ENCODE data around the gene CCDC85A.

CCDC85A gene

DNA sequence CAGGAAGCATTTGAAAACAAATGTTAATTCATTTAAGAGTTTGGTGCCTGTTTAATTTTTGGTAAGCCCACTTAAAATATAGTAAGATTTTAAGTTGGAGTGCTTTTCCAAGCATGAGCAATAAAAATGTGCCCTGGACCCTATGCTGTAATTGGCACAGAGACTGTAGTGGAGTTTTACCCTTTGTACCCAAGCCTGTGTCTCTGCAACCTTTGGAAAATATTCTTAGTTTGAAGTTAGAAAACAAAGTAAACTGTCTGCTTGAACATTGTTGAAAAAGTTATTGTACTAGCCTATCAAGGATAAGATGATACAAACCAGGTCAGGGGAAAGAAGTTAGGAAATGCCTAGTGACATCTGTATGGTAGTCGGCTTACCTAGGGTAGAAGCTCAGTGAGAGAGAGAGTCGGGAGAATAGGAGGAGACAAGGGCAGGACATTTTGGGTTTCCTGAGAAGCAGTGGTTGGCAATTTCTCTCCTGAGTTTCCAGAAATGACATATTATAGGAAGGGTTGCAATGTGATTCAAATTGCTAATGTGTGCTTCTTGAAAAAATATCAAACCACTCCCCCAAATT lies 66.5 kb downstream of the CCDC85A start:
- Histone ChIP-seq H3K4me3 (ENCODE audit: low read length) (no peak overlapping the region), H3K36me3 (ENCODE audit: control insufficient read depth, insufficient read depth, low read length) (no peaks in the 10 kb centered on the region), H3K4me1 (ENCODE audit: control insufficient read depth, insufficient read depth, low read length) (no peaks in the 10 kb centered on the region), H3K27ac (ENCODE audit: low read depth, low read length) (no peak overlapping the region), H3K9ac (ENCODE audit: low read length) (no peak overlapping the region), H3K27me3 (ENCODE audit: control insufficient read depth, insufficient read depth, low read length) (no peaks in the 10 kb centered on the region)

- Histone ChIP-seq H3K36me3 (ENCODE audit: control insufficient read depth, insufficient read depth, low read length) (no peaks in the 10 kb centered on the region), H3K4me3 (ENCODE audit: low read length) (no peak overlapping the region), H3K27ac (ENCODE audit: low read depth, low read length) (no peak overlapping the region)
Observed at GRCh38 chr2:56260415-56260814, 76.6 kb downstream of the CCDC85A start.

GRCh38 chr2:56262241-56262640 lies 78.5 kb downstream of the CCDC85A start:
- H3K9ac ChIP-seq (ENCODE audit: low read length), result no peak overlapping the region
- H3K4me3 ChIP-seq (ENCODE audit: low read length), result no peak overlapping the region
- H3K27ac ChIP-seq (ENCODE audit: low read depth, low read length), result no peak overlapping the region
- no peaks in the 10 kb centered on the region for H3K27me3 ChIP-seq (ENCODE audit: control insufficient read depth, insufficient read depth, low read length)
- H3K36me3 ChIP-seq (ENCODE audit: control insufficient read depth, insufficient read depth, low read length), result no peaks in the 10 kb centered on the region
- no peaks in the 10 kb centered on the region for H3K4me1 ChIP-seq (ENCODE audit: control insufficient read depth, insufficient read depth, low read length)

More at GRCh38 chr2:56260415-56260814, 76.6 kb downstream of the CCDC85A start:
- Histone ChIP-seq H3K4me1 (ENCODE audit: control insufficient read depth, insufficient read depth, low read length) (no peaks in the 10 kb centered on the region), H3K27me3 (ENCODE audit: control insufficient read depth, insufficient read depth, low read length) (no peaks in the 10 kb centered on the region), H3K9ac (ENCODE audit: low read length) (no peak overlapping the region)

DNA sequence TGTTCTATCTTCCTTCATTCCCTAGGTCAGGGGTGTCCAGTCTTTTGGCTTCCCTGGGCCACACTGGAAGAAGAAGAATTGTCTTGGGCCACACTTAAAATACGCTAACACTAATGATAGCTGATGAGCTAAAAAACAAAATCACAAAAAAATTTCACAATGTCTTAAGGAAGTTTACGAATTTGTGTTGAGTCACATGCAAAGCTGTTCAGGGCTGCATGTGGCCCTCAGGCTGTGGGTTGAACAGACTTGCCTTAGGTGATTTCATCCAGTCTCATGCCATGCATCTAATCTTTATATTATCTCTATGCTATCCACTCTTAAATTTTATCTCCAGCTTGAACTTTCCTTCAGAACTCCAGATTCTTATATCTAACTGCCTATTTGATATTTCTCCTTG lies 80.1 kb downstream of the CCDC85A start:
- H3K27ac ChIP-seq (ENCODE audit: low read depth, low read length), result no peak overlapping the region
- no peaks in the 10 kb centered on the region for H3K36me3 ChIP-seq (ENCODE audit: control insufficient read depth, insufficient read depth, low read length)
- H3K9ac ChIP-seq (ENCODE audit: low read length), result no peak overlapping the region
- H3K4me1 ChIP-seq (ENCODE audit: control insufficient read depth, insufficient read depth, low read length), result no peaks in the 10 kb centered on the region
- no peaks in the 10 kb centered on the region for H3K27me3 ChIP-seq (ENCODE audit: control insufficient read depth, insufficient read depth, low read length)
- H3K4me3 ChIP-seq (ENCODE audit: low read length), result no peak overlapping the region

- Histone ChIP-seq H3K27ac (ENCODE audit: low read depth, low read length) (no peak overlapping the region), H3K4me1 (ENCODE audit: control insufficient read depth, insufficient read depth, low read length) (no peaks in the 10 kb centered on the region), H3K9ac (ENCODE audit: low read length) (no peak overlapping the region), H3K4me3 (ENCODE audit: low read length) (no peak overlapping the region), H3K27me3 (ENCODE audit: control insufficient read depth, insufficient read depth, low read length) (no peaks in the 10 kb centered on the region), H3K36me3 (ENCODE audit: control insufficient read depth, insufficient read depth, low read length) (no peaks in the 10 kb centered on the region)
Observed at GRCh38 chr2:56266761-56267414, 83.1 kb downstream of the CCDC85A start.

GRCh38 chr2:56267415-56267788 lies 83.6 kb downstream of the CCDC85A start:
- Histone ChIP-seq H3K4me3 (ENCODE audit: low read length) (no peak overlapping the region), H3K27ac (ENCODE audit: low read depth, low read length) (no peak overlapping the region), H3K9ac (ENCODE audit: low read length) (no peak overlapping the region), H3K27me3 (ENCODE audit: control insufficient read depth, insufficient read depth, low read length) (no peaks in the 10 kb centered on the region), H3K4me1 (ENCODE audit: control insufficient read depth, insufficient read depth, low read length) (no peaks in the 10 kb centered on the region), H3K36me3 (ENCODE audit: control insufficient read depth, insufficient read depth, low read length) (no peaks in the 10 kb centered on the region)

- H3K9ac ChIP-seq (ENCODE audit: low read length), result no peak overlapping the region
- H3K4me1 ChIP-seq (ENCODE audit: control insufficient read depth, insufficient read depth, low read length), result no peaks in the 10 kb centered on the region
- H3K36me3 ChIP-seq (ENCODE audit: control insufficient read depth, insufficient read depth, low read length), result no peaks in the 10 kb centered on the region
- no peak overlapping the region for H3K27ac ChIP-seq (ENCODE audit: low read depth, low read length)
- H3K4me3 ChIP-seq (ENCODE audit: low read length), result no peak overlapping the region
- no peaks in the 10 kb centered on the region for H3K27me3 ChIP-seq (ENCODE audit: control insufficient read depth, insufficient read depth, low read length)
Observed at GRCh38 chr2:56268856-56269255, 85.1 kb downstream of the CCDC85A start.

DNA sequence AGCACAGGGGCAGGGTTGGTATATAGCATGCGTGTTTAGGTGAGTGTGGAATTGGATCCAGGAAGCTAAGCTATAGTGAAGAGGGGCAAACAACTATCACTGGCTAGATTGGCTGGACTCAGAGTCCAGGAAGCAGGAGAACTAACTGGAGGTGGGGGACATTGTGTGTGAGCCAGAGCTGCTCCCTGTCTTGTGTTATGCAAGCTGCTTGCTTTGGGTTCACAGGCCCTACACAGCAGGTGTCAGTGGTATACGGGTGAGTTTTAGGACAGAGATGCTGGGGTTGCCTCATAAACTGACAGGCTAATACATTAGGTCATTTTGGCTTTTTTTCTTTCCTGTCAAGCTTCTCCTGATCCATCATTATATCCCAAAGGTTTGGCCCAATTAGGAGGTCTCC lies 87.5 kb downstream of the CCDC85A start:
- Histone ChIP-seq H3K9ac (ENCODE audit: low read length) (no peak overlapping the region), H3K4me3 (ENCODE audit: low read length) (no peak overlapping the region), H3K27me3 (ENCODE audit: control insufficient read depth, insufficient read depth, low read length) (no peaks in the 10 kb centered on the region), H3K4me1 (ENCODE audit: control insufficient read depth, insufficient read depth, low read length) (no peaks in the 10 kb centered on the region), H3K27ac (ENCODE audit: low read depth, low read length) (no peak overlapping the region), H3K36me3 (ENCODE audit: control insufficient read depth, insufficient read depth, low read length) (no peaks in the 10 kb centered on the region)

DNA sequence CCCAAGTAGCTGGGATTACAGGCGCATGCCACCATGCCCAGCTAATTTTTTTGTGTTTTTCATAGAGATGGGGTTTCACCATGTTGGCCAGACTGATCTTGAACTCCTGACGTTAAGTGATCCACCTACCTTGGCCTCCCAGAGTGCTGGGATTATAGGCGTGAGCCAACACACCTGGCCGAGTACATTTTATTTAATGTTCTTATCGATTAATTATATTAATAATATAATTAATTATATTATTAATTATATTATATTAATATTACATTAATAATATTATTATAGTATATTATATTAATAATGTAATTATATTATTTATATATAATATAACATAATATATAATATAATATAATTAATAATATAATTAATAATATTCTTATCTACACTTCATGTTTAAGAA lies 101.4 kb downstream of the CCDC85A start:
- H3K27me3 ChIP-seq (ENCODE audit: control insufficient read depth, insufficient read depth, low read length), result no peaks in the 10 kb centered on the region
- no peak overlapping the region for H3K27ac ChIP-seq (ENCODE audit: low read depth, low read length)
- H3K9ac ChIP-seq (ENCODE audit: low read length), result no peak overlapping the region
- no peak overlapping the region for H3K4me3 ChIP-seq (ENCODE audit: low read length)
- no peaks in the 10 kb centered on the region for H3K36me3 ChIP-seq (ENCODE audit: control insufficient read depth, insufficient read depth, low read length)
- no peaks in the 10 kb centered on the region for H3K4me1 ChIP-seq (ENCODE audit: control insufficient read depth, insufficient read depth, low read length)

DNA sequence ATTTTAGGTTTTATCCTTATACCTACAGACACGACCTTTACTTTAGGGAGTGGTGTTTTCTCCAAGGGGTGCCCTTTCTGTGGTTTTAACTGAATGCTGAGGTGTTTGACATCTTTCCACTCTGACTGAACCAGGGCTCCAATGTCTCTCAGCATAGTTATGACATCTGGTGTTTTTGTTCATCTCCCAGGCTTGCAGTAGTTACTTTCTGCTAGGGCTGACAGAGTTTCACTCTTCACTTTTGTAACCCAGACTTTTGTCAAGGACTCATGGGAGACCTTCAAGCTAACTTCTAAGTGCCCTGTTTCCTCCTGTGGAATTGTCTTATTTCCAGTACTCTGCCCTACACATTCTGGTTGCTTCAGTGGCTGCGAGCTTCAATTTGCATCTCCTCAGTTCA lies 103.1 kb downstream of the CCDC85A start:
- H3K4me3 ChIP-seq (ENCODE audit: low read length), result no peak overlapping the region
- H3K27ac ChIP-seq (ENCODE audit: low read depth, low read length), result no peak overlapping the region
- no peaks in the 10 kb centered on the region for H3K4me1 ChIP-seq (ENCODE audit: control insufficient read depth, insufficient read depth, low read length)

DNA sequence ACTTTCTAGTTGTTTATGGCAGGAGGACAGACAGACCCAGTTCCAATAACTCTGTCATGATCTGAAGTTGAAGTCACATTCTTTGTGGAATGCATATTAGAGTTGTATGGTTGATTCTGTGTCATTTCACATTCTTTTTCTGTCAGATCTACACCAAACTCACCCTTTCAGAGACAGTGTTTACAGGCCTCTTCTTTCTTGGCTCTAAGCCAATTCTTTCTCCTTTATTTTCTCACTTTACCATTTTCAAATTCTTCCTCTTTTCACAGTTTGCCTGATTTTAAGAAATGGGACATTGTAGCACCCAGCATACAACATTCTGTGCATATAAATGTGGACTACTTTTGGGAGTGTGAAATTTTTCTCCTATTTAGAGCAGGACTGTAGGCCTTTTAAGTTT lies 103.7 kb downstream of the CCDC85A start:
- H3K4me1 ChIP-seq (ENCODE audit: control insufficient read depth, insufficient read depth, low read length), result no peaks in the 10 kb centered on the region
- H3K27me3 ChIP-seq (ENCODE audit: control insufficient read depth, insufficient read depth, low read length), result no peaks in the 10 kb centered on the region
- H3K9ac ChIP-seq (ENCODE audit: low read length), result no peak overlapping the region
- H3K36me3 ChIP-seq (ENCODE audit: control insufficient read depth, insufficient read depth, low read length), result no peaks in the 10 kb centered on the region
- no peak overlapping the region for H3K27ac ChIP-seq (ENCODE audit: low read depth, low read length)
- H3K4me3 ChIP-seq (ENCODE audit: low read length), result no peak overlapping the region

More for the DNA sequence above, 103.1 kb downstream of the CCDC85A start:
- no peaks in the 10 kb centered on the region for H3K36me3 ChIP-seq (ENCODE audit: control insufficient read depth, insufficient read depth, low read length)
- no peaks in the 10 kb centered on the region for H3K27me3 ChIP-seq (ENCODE audit: control insufficient read depth, insufficient read depth, low read length)
- H3K9ac ChIP-seq (ENCODE audit: low read length), result no peak overlapping the region

DNA sequence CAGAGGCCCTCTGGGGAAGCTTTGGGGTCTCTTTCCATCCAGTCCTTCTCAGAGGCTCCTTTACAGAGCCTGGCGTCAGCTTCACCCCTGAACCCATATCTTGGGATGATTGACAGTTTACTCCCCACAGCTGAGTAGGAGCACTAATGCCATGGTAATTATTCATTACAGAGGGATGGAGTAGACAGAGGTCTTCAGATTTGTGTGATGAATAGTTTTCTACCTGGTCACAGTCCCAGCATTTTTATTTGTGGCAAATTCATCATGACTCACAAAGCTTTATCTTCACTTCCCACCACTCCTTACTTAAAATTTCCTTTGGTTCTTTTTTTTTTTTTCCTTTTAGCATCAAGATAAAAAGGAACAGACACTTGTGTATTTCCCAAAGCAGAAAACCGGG lies 104.2 kb downstream of the CCDC85A start:
- Histone ChIP-seq H3K27me3 (ENCODE audit: control insufficient read depth, insufficient read depth, low read length) (no peaks in the 10 kb centered on the region), H3K9ac (ENCODE audit: low read length) (no peak overlapping the region), H3K36me3 (ENCODE audit: control insufficient read depth, insufficient read depth, low read length) (no peaks in the 10 kb centered on the region), H3K27ac (ENCODE audit: low read depth, low read length) (no peak overlapping the region), H3K4me3 (ENCODE audit: low read length) (no peak overlapping the region), H3K4me1 (ENCODE audit: control insufficient read depth, insufficient read depth, low read length) (no peaks in the 10 kb centered on the region)

GRCh38 chr2:56288838-56289580 lies 105.2 kb downstream of the CCDC85A start:
- Histone ChIP-seq H3K36me3 (ENCODE audit: control insufficient read depth, insufficient read depth, low read length) (no peaks in the 10 kb centered on the region), H3K27ac (ENCODE audit: low read depth, low read length) (no peak overlapping the region), H3K4me1 (ENCODE audit: control insufficient read depth, insufficient read depth, low read length) (no peaks in the 10 kb centered on the region), H3K4me3 (ENCODE audit: low read length) (no peak overlapping the region), H3K27me3 (ENCODE audit: control insufficient read depth, insufficient read depth, low read length) (no peaks in the 10 kb centered on the region), H3K9ac (ENCODE audit: low read length) (no peak overlapping the region)

All from rectal smooth muscle tissue (tissue), 1 donor.